RWPE2 (cell line): ENCODE measurements around the gene LSG1.

ENCODE experiments used
- ATAC-seq: fragments of 200-7000 bp; cut with Tn5 transposase; 3 replicates; pipeline ENCODE4 v1.9.1; 2021; ENCODE audit warnings: low read depth
- DNase-seq: peaks from one replicate; pipeline ENCODE4 v3.0.0-alpha.2; 2020; ENCODE audit warnings: low spot score
- H3K27ac ChIP-seq: fragments of 450-650 bp; 2 replicates; pipeline ENCODE4 v1.5.1; 2017; ENCODE audit warnings: mild to moderate bottlenecking; ENCODE audit not compliant: poor library complexity, severe bottlenecking
- H3K27me3 ChIP-seq: fragments of 250-450 bp; sonication (Bioruptor Pico); 2 replicates; pipeline ENCODE4 v1.5.1; 2021; ENCODE audit warnings: mild to moderate bottlenecking, moderate library complexity; ENCODE audit not compliant: insufficient read depth, poor library complexity, severe bottlenecking
- H3K36me3 ChIP-seq: fragments of 250-450 bp; sonication (Bioruptor Pico); 2 replicates; pipeline ENCODE4 v1.5.1; 2020; ENCODE audit warnings: low read depth, mild to moderate bottlenecking, moderate library complexity
- H3K4me1 ChIP-seq: fragments of 250-450 bp; sonication (Bioruptor Pico); 2 replicates; pipeline ENCODE4 v1.5.1; 2021; ENCODE audit warnings: mild to moderate bottlenecking, moderate library complexity; ENCODE audit not compliant: insufficient read depth, poor library complexity, severe bottlenecking
- H3K4me3 ChIP-seq: fragments of 250-450 bp; sonication (Bioruptor Pico); 2 replicates; pipeline ENCODE4 v1.5.1; 2021; ENCODE audit warnings: mild to moderate bottlenecking, moderate library complexity; ENCODE audit not compliant: severe bottlenecking
- H3K9me3 ChIP-seq: fragments of 250-450 bp; sonication (Bioruptor Pico); 2 replicates; pipeline ENCODE4 v1.5.1; 2021; ENCODE audit warnings: mild to moderate bottlenecking, moderate library complexity; ENCODE audit not compliant: severe bottlenecking
- TF ChIP-seq, protein P1 (sequence below): fragments of 450-650 bp; IDR thresholded peaks from one replicate; pipeline ENCODE4 v1.5.1; 2017; ENCODE audit warnings: mild to moderate bottlenecking, moderate library complexity; ENCODE audit not compliant: poor library complexity, severe bottlenecking

LSG1 gene

DNA sequence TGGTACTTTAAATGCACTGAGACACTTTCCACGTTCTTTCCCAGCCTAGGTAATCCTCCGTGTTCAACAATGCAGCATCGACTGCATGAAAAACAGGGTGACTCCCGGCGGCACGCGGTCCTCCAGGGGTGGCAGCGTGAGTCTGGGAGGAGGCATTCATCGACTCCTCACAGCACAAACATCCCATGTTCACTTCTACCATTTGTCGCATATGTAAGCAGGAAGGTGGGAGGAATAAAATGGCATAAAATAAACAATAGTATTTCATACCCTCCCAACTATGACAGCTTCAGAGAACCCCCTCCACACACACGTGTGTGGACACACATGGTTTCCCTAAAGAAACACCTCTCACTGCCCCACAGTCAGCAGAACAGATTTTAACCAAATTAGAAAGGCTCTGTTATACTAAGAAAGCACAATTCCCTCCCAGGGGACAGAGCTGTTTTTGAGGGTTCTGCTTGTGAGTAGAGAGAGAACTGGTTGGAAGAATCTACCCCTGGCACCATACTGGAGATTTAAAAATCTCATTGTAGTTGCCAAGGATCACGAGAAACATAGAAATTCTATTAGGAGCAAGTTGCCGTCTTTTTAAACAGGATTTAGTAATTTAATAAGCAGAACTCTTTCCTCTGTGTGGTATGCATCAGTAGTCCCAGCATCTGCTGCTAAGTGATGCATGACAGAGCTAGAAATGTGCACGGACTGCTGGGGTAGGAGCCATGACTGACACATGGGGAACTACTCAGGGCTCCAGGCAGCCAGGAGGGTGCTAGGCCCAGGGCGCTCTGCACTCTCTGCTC is 19.7 kb upstream of the LSG1 start:
- Histone ChIP-seq H3K4me1 (peaks cover 14% of the 10 kb centered on the region), H3K4me3 (no peak overlapping the region), H3K27ac (no peak overlapping the region), H3K27me3 (peaks cover 8% of the 10 kb centered on the region), H3K36me3 (no peaks in the 10 kb centered on the region), H3K9me3 (no peaks in the 10 kb centered on the region)
- DNase-seq: no peak
- no peak for ATAC-seq
- TF ChIP-seq, protein P1, sequence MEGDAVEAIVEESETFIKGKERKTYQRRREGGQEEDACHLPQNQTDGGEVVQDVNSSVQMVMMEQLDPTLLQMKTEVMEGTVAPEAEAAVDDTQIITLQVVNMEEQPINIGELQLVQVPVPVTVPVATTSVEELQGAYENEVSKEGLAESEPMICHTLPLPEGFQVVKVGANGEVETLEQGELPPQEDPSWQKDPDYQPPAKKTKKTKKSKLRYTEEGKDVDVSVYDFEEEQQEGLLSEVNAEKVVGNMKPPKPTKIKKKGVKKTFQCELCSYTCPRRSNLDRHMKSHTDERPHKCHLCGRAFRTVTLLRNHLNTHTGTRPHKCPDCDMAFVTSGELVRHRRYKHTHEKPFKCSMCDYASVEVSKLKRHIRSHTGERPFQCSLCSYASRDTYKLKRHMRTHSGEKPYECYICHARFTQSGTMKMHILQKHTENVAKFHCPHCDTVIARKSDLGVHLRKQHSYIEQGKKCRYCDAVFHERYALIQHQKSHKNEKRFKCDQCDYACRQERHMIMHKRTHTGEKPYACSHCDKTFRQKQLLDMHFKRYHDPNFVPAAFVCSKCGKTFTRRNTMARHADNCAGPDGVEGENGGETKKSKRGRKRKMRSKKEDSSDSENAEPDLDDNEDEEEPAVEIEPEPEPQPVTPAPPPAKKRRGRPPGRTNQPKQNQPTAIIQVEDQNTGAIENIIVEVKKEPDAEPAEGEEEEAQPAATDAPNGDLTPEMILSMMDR: no peak

DNA sequence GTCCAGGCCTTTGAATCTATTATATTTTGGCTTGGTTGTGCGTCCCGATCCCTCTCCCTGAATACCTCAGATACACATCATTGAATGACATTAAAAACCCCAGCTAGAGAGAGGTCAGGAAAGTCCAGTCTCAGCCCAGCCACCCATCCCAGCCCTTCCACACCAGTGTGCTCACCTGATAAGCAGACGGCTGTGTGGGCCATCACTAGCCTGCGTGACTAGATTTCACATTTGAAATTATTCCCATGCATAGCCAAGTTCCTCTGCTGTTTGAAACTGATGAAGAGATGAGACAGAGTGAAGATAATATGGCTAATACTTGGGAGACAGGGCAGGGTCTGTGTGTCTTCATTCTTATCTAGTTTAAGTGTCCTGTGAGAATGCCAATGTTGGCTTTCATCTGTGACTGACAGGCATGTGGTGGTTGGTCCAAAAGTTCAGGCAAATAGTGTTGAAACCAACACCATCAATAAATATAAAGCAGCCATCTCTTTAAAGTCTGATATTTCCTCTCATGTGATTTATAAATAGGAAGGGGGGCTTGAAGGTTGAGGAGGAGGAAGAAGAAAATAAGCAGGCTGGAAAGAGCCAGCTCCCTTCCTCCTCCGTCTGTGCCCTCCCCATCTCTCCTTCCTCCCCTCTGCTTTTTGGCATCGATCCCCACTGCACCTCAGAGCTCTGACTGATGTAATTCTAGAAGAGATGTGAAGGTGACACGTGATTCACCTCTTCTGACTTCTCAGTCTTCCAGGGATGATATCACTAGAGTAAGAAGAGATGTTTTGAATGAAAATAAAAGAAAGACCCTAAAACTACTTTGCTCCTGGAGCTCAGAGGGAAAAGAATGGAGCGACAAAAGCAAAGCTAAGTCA is 18.7 kb upstream of the LSG1 start:
- H3K27ac ChIP-seq: no peak overlapping the region
- TF ChIP-seq, protein P1: no peak

DNA sequence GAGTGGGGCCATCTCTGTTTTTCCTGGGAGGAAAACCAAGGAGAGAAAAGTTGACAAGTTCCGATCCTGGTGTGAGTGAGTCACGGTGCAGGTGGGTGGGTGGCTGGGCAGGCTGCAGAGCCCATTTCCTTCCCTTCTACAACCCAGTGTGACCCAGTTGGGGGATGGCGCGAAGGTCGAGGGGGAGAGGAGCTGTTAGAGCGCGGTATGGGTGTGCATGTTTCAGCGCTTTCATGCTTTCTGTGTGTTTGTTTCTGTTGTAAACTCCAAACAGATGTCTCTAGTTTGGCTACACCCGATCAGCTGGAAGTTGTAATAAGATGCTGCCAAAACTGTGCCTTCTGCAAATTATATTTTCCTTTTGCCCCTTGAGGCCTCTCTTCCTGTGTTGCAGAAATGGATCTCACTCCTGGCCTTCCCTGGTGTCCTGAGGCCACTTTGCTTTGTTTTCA is 17.5 kb upstream of the LSG1 start:
- peaks cover 8% of the 10 kb centered on the region for H3K27me3 ChIP-seq
- TF ChIP-seq, protein P1: no peak
- no peaks in the 10 kb centered on the region for H3K36me3 ChIP-seq
- H3K4me1 ChIP-seq: peaks cover 14% of the 10 kb centered on the region
- no peak overlapping the region for H3K27ac ChIP-seq
- no peaks in the 10 kb centered on the region for H3K9me3 ChIP-seq
- DNase-seq (no peak), ATAC-seq (no peak)
- no peak overlapping the region for H3K4me3 ChIP-seq

More for the DNA sequence above, 18.7 kb upstream of the LSG1 start:
- H3K4me3 ChIP-seq: no peak overlapping the region
- ATAC-seq (no peak), DNase-seq (no peak)
- peaks cover 8% of the 10 kb centered on the region for H3K27me3 ChIP-seq
- no peaks in the 10 kb centered on the region for H3K9me3 ChIP-seq
- H3K4me1 ChIP-seq: peaks cover 14% of the 10 kb centered on the region
- no peaks in the 10 kb centered on the region for H3K36me3 ChIP-seq

DNA sequence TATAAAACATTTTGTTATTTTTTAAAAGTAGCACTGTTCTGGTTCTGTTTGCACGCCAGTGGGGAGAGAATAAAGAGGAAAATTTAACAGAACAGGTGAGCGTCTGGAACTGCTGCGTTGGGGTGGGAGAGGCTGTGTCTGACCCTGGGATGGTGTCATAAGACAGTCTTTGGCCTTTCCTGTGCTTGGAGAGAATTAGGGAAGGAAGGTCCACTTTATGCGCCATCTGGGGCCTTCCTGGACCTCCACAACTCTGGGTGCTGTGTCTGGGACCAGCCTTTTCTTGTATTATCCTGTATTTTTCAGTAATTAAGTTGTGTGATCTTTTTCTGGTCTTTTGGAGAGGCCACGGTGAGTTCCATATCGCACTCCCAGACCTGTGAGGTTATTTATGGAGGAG is 17.0 kb upstream of the LSG1 start:
- no peaks in the 10 kb centered on the region for H3K36me3 ChIP-seq
- no peak overlapping the region for H3K4me3 ChIP-seq
- ATAC-seq (no peak), DNase-seq (no peak)
- H3K9me3 ChIP-seq: no peaks in the 10 kb centered on the region
- TF ChIP-seq, protein P1: no peak
- peaks cover 8% of the 10 kb centered on the region for H3K27me3 ChIP-seq
- peaks cover 14% of the 10 kb centered on the region for H3K4me1 ChIP-seq
- no peak overlapping the region for H3K27ac ChIP-seq
